Measurements from ENCODE around the gene SLC25A48. TPM values are rescaled to one million over a fixed set of nuclear protein-coding genes. Genes with fewer than 3 reads are reported as not detected.
A peak's percentile ranks its signal among the peaks of the same experiment; 100 is the strongest.

Gene SLC25A48
- 0.07 TPM for polyA plus RNA-seq (2013)

- 2% methylated on average over 64 of the region's 68 CpGs for WGBS (ENCODE audit: insufficient coverage)
- H3K27me3 ChIP-seq (replicated peaks in 2 of 5; ENCODE audit: control insufficient read depth in 4 of 5, insufficient read depth in 5 of 5, low read length in 4 of 5) = peaks cover 2 to 73% (median 34%) of the 10 kb centered on the region in 5 experiments
- peak; percentile 63 to 81 (median 79) for DNase-seq
Observed at GRCh38 chr5:135834639-135835529, at the start of gene SLC25A48. Gene SLC25A48, plus strand, starts transcription at chr5:135834663. Its CDS starts 185 bp downstream, at chr5:135834848.

GRCh38 chr5:135800656-135801055 is 33.8 kb upstream of the SLC25A48 start:
- ChIA-PET POLR2A (no interaction called here), CTCF (no interaction called here)
- DNase-seq = no peak
- Histone ChIP-seq H3K27me3 (replicated peaks in 2 of 5; ENCODE audit: control insufficient read depth in 4 of 5, insufficient read depth in 5 of 5, low read length in 4 of 5) (peaks cover 2 to 55% (median 14%) of the 10 kb centered on the region in 5 experiments), H3K27ac (ENCODE audit: insufficient read depth in 1 of 2, low read depth in 1 of 2, low read length in 2 of 2, poor library complexity in 1 of 2, severe bottlenecking in 2 of 2) (no peak overlapping the region), H3K4me3 (ENCODE audit: control insufficient read depth in 1 of 7, extremely low read depth in 1 of 7, insufficient read depth in 4 of 7, low read depth in 2 of 7, low read length in 6 of 7) (no peak overlapping the region), H3K4me1 (ENCODE audit: control extremely low read depth in 1 of 4, control insufficient read depth in 4 of 4, insufficient read depth in 4 of 4, low read length in 3 of 4) (no peaks in the 10 kb centered on the region), H3K36me3 (ENCODE audit: control insufficient read depth in 4 of 4, insufficient read depth in 4 of 4, low read length in 3 of 4) (no peaks in the 10 kb centered on the region), H3K9me3 (ENCODE audit: control extremely low read depth in 1 of 5, control insufficient read depth in 4 of 5, insufficient read depth in 2 of 5, low read depth in 1 of 5, low read length in 4 of 5) (peaks cover 0 to 2% (median 0%) of the 10 kb centered on the region in 5 experiments)
- 77% methylated on average over 5 of the region's 10 CpGs for WGBS (ENCODE audit: insufficient coverage)

More at GRCh38 chr5:135834639-135835529, at the start of gene SLC25A48:
- ChIA-PET POLR2A (interaction anchor here (0.6 kb wide), 1 partner anchor 112 kb away, joined by 3 read pairs; no protein-coding TSS in a partner anchor), CTCF (interaction anchor here (0.7 to 8.6 kb wide), 6 partner anchors 11 to 339 kb away, joined by 3 to 113 read pairs (median 3); no protein-coding TSS in a partner anchor)
- H3K9me3 ChIP-seq (ENCODE audit: control extremely low read depth in 1 of 5, control insufficient read depth in 4 of 5, insufficient read depth in 2 of 5, low read depth in 1 of 5, low read length in 4 of 5) = peaks cover 0 to 8% (median 2%) of the 10 kb centered on the region in 5 experiments
- H3K4me3 ChIP-seq (ENCODE audit: control insufficient read depth in 1 of 7, extremely low read depth in 1 of 7, insufficient read depth in 4 of 7, low read depth in 2 of 7, low read length in 6 of 7) = peak within 1 kb of the TSS; percentile 22 to 79 (median 66)
- H3K36me3 ChIP-seq (ENCODE audit: control insufficient read depth in 4 of 4, insufficient read depth in 4 of 4, low read length in 3 of 4) = no peaks in the 10 kb centered on the region
- H3K4me1 ChIP-seq (ENCODE audit: control extremely low read depth in 1 of 4, control insufficient read depth in 4 of 4, insufficient read depth in 4 of 4, low read length in 3 of 4) = peaks cover 0 to 14% (median 10%) of the 10 kb centered on the region in 4 experiments
- no peak within 1 kb of the TSS for H3K27ac ChIP-seq (ENCODE audit: insufficient read depth in 1 of 2, low read depth in 1 of 2, low read length in 2 of 2, poor library complexity in 1 of 2, severe bottlenecking in 2 of 2)

- ChIA-PET POLR2A (no interaction called here), CTCF (no interaction called here)
- Histone ChIP-seq H3K4me3 (ENCODE audit: control insufficient read depth in 1 of 7, extremely low read depth in 1 of 7, insufficient read depth in 4 of 7, low read depth in 2 of 7, low read length in 6 of 7) (no peak overlapping the region), H3K9me3 (ENCODE audit: control extremely low read depth in 1 of 5, control insufficient read depth in 4 of 5, insufficient read depth in 2 of 5, low read depth in 1 of 5, low read length in 4 of 5) (no peaks in the 10 kb centered on the region), H3K27me3 (replicated peaks in 2 of 5; ENCODE audit: control insufficient read depth in 4 of 5, insufficient read depth in 5 of 5, low read length in 4 of 5) (no peaks in the 10 kb centered on the region), H3K27ac (ENCODE audit: insufficient read depth in 1 of 2, low read depth in 1 of 2, low read length in 2 of 2, poor library complexity in 1 of 2, severe bottlenecking in 2 of 2) (no peak overlapping the region), H3K36me3 (ENCODE audit: control insufficient read depth in 4 of 4, insufficient read depth in 4 of 4, low read length in 3 of 4) (no peaks in the 10 kb centered on the region), H3K4me1 (ENCODE audit: control extremely low read depth in 1 of 4, control insufficient read depth in 4 of 4, insufficient read depth in 4 of 4, low read length in 3 of 4) (no peaks in the 10 kb centered on the region)
- DNase-seq = no peak
- whole genome bisulfite sequencing (ENCODE audit: insufficient coverage) = 95% methylated on average over 7 of the region's 7 CpGs
Observed at GRCh38 chr5:135810188-135810943, 24.1 kb upstream of the SLC25A48 start.

GRCh38 chr5:135811007-135811406 is 23.5 kb upstream of the SLC25A48 start:
- WGBS (ENCODE audit: insufficient coverage) = 100% methylated on average over 2 of the region's 4 CpGs
- no peak overlapping the region for H3K4me3 ChIP-seq (ENCODE audit: control insufficient read depth in 1 of 7, extremely low read depth in 1 of 7, insufficient read depth in 4 of 7, low read depth in 2 of 7, low read length in 6 of 7)
- ChIA-PET CTCF (no interaction called here), POLR2A (no interaction called here)
- H3K36me3 ChIP-seq (ENCODE audit: control insufficient read depth in 4 of 4, insufficient read depth in 4 of 4, low read length in 3 of 4) = no peaks in the 10 kb centered on the region
- H3K4me1 ChIP-seq (ENCODE audit: control extremely low read depth in 1 of 4, control insufficient read depth in 4 of 4, insufficient read depth in 4 of 4, low read length in 3 of 4) = no peaks in the 10 kb centered on the region
- H3K27me3 ChIP-seq (replicated peaks in 2 of 5; ENCODE audit: control insufficient read depth in 4 of 5, insufficient read depth in 5 of 5, low read length in 4 of 5) = no peaks in the 10 kb centered on the region
- no peak for DNase-seq
- no peak overlapping the region for H3K27ac ChIP-seq (ENCODE audit: insufficient read depth in 1 of 2, low read depth in 1 of 2, low read length in 2 of 2, poor library complexity in 1 of 2, severe bottlenecking in 2 of 2)
- H3K9me3 ChIP-seq (ENCODE audit: control extremely low read depth in 1 of 5, control insufficient read depth in 4 of 5, insufficient read depth in 2 of 5, low read depth in 1 of 5, low read length in 4 of 5) = no peaks in the 10 kb centered on the region

GRCh38 chr5:135813758-135814157 is 20.7 kb upstream of the SLC25A48 start:
- ChIA-PET CTCF (interaction anchor here (1.2 kb wide), 1 partner anchor 84 kb away, joined by 3 read pairs; no protein-coding TSS in a partner anchor), POLR2A (no interaction called here)
- Histone ChIP-seq H3K27ac (ENCODE audit: insufficient read depth in 1 of 2, low read depth in 1 of 2, low read length in 2 of 2, poor library complexity in 1 of 2, severe bottlenecking in 2 of 2) (no peak overlapping the region), H3K4me3 (ENCODE audit: control insufficient read depth in 1 of 7, extremely low read depth in 1 of 7, insufficient read depth in 4 of 7, low read depth in 2 of 7, low read length in 6 of 7) (no peak overlapping the region), H3K27me3 (replicated peaks in 2 of 5; ENCODE audit: control insufficient read depth in 4 of 5, insufficient read depth in 5 of 5, low read length in 4 of 5) (peaks cover 0 to 3% (median 2%) of the 10 kb centered on the region in 5 experiments), H3K36me3 (ENCODE audit: control insufficient read depth in 4 of 4, insufficient read depth in 4 of 4, low read length in 3 of 4) (no peaks in the 10 kb centered on the region), H3K9me3 (ENCODE audit: control extremely low read depth in 1 of 5, control insufficient read depth in 4 of 5, insufficient read depth in 2 of 5, low read depth in 1 of 5, low read length in 4 of 5) (no peaks in the 10 kb centered on the region), H3K4me1 (ENCODE audit: control extremely low read depth in 1 of 4, control insufficient read depth in 4 of 4, insufficient read depth in 4 of 4, low read length in 3 of 4) (no peaks in the 10 kb centered on the region)
- WGBS (ENCODE audit: insufficient coverage) = 91% methylated on average over 7 of the region's 7 CpGs
- no peak for DNase-seq

GRCh38 chr5:135814316-135814715 is 20.1 kb upstream of the SLC25A48 start:
- ChIA-PET CTCF (no interaction called here), POLR2A (no interaction called here)
- Histone ChIP-seq H3K4me1 (ENCODE audit: control extremely low read depth in 1 of 4, control insufficient read depth in 4 of 4, insufficient read depth in 4 of 4, low read length in 3 of 4) (no peaks in the 10 kb centered on the region), H3K36me3 (ENCODE audit: control insufficient read depth in 4 of 4, insufficient read depth in 4 of 4, low read length in 3 of 4) (no peaks in the 10 kb centered on the region), H3K27me3 (replicated peaks in 2 of 5; ENCODE audit: control insufficient read depth in 4 of 5, insufficient read depth in 5 of 5, low read length in 4 of 5) (peaks cover 0 to 3% (median 2%) of the 10 kb centered on the region in 5 experiments), H3K27ac (ENCODE audit: insufficient read depth in 1 of 2, low read depth in 1 of 2, low read length in 2 of 2, poor library complexity in 1 of 2, severe bottlenecking in 2 of 2) (no peak overlapping the region), H3K4me3 (ENCODE audit: control insufficient read depth in 1 of 7, extremely low read depth in 1 of 7, insufficient read depth in 4 of 7, low read depth in 2 of 7, low read length in 6 of 7) (no peak overlapping the region), H3K9me3 (ENCODE audit: control extremely low read depth in 1 of 5, control insufficient read depth in 4 of 5, insufficient read depth in 2 of 5, low read depth in 1 of 5, low read length in 4 of 5) (no peaks in the 10 kb centered on the region)
- DNase-seq = no peak
- WGBS (ENCODE audit: insufficient coverage) = 100% methylated on average over 2 of the region's 3 CpGs

All from common myeloid progenitor, CD34-positive (primary cell).